ENCODE measurements around the gene CPAMD8. TPM values are rescaled to one million over a fixed set of nuclear protein-coding genes. Genes with fewer than 3 reads are reported as not detected.
A peak's percentile ranks its signal among the peaks of the same experiment; 100 is the strongest.

CPAMD8 gene
- total RNA-seq, 1 donor from 2014 or later, result 54.3 TPM

GRCh38 chr19:17061691-17062090, 35.1 kb upstream of the CPAMD8 start:
- Histone ChIP-seq H3K9me3 (peaks cover 3% of the 10 kb centered on the region), H3K4me3 (no peak overlapping the region), H3K4me1 (peaks cover under 1% of the 10 kb centered on the region), H3K27me3 (ENCODE audit: low read depth) (no peaks in the 10 kb centered on the region), H3K27ac (no peak overlapping the region), H3K36me3 (peaks cover 28% of the 10 kb centered on the region)
- TF ChIP-seq CTCF (IDR thresholded peaks at IDR 0.05), result no peak
- DNase-seq, result no peak
- ATAC-seq, result no peak
- intact Hi-C loops (cut with DNase I), result loop anchor here (10.0 kb wide), 1 partner anchor 83 kb away; no protein-coding TSS in a partner anchor

GRCh38 chr19:17061205-17061604, 34.6 kb upstream of the CPAMD8 start:
- no peaks in the 10 kb centered on the region for H3K27me3 ChIP-seq (ENCODE audit: low read depth)
- no peaks in the 10 kb centered on the region for H3K4me1 ChIP-seq
- peaks cover 3% of the 10 kb centered on the region for H3K9me3 ChIP-seq
- no peak overlapping the region for H3K27ac ChIP-seq
- DNase-seq, result no peak
- no peak for ATAC-seq
- H3K4me3 ChIP-seq, result no peak overlapping the region
- H3K36me3 ChIP-seq, result peaks cover 27% of the 10 kb centered on the region
- intact Hi-C loops (cut with DNase I), result loop anchor here (10.0 kb wide), 1 partner anchor 84 kb away; no protein-coding TSS in a partner anchor
- TF ChIP-seq CTCF (IDR thresholded peaks at IDR 0.05), result no peak

GRCh38 chr19:17060802-17061201, 34.2 kb upstream of the CPAMD8 start:
- Histone ChIP-seq H3K27me3 (ENCODE audit: low read depth) (no peaks in the 10 kb centered on the region), H3K27ac (no peak overlapping the region), H3K9me3 (peaks cover 3% of the 10 kb centered on the region), H3K4me3 (no peak overlapping the region), H3K36me3 (peaks cover 29% of the 10 kb centered on the region), H3K4me1 (no peaks in the 10 kb centered on the region)
- intact Hi-C loops (cut with DNase I), result loop anchor here (10.0 kb wide), 1 partner anchor 84 kb away; no protein-coding TSS in a partner anchor
- DNase-seq, result no peak
- peak in 1 of 2 donors; percentile 29 for ATAC-seq
- TF ChIP-seq CTCF (IDR thresholded peaks at IDR 0.05), result no peak

GRCh38 chr19:17058236-17058635, 31.6 kb upstream of the CPAMD8 start:
- DNase-seq, result no peak
- intact Hi-C loops (cut with DNase I), result no loop called here

GRCh38 chr19:17055636-17056035, 29.0 kb upstream of the CPAMD8 start:
- no peaks in the 10 kb centered on the region for H3K4me1 ChIP-seq
- H3K36me3 ChIP-seq, result peaks cover 61% of the 10 kb centered on the region
- H3K27ac ChIP-seq, result no peak overlapping the region
- intact Hi-C loops (cut with DNase I), result no loop called here
- H3K9me3 ChIP-seq, result no peaks in the 10 kb centered on the region
- no peak overlapping the region for H3K4me3 ChIP-seq
- no peak for TF ChIP-seq CTCF (IDR thresholded peaks at IDR 0.05)
- no peaks in the 10 kb centered on the region for H3K27me3 ChIP-seq (ENCODE audit: low read depth)
- DNase-seq (no peak), ATAC-seq (no peak)

More at GRCh38 chr19:17058236-17058635, 31.6 kb upstream of the CPAMD8 start:
- Histone ChIP-seq H3K27me3 (ENCODE audit: low read depth) (no peaks in the 10 kb centered on the region), H3K4me3 (no peak overlapping the region), H3K4me1 (no peaks in the 10 kb centered on the region), H3K27ac (no peak overlapping the region), H3K36me3 (peaks cover 47% of the 10 kb centered on the region), H3K9me3 (no peaks in the 10 kb centered on the region)
- no peak for TF ChIP-seq CTCF (IDR thresholded peaks at IDR 0.05)
- no peak for ATAC-seq

Data from lower lobe of right lung (tissue), 2 donors.